ENCODE results near the gene ARHGAP25.

DNA sequence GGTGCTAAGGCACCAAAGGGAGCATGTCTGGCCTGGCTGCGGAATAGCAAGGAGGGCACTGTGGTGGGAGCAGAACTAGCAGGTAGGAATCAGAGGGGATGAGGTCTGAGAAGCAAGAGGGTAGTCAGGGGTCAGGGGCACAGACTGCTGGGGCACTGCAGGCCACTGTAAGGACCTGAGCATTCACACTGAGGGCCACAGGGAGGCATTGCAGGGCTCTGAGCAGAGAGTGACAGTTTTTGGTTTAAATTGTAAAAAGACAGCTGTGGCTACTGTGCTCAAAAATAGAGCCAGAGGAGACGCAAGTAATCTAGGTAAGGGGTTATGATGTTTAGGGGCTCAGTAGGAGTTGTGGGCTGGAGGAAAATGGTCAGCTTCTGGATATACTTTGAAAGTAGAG, 41.5 kb downstream of the ARHGAP25 start:
- TF ChIP-seq, protein P1, sequence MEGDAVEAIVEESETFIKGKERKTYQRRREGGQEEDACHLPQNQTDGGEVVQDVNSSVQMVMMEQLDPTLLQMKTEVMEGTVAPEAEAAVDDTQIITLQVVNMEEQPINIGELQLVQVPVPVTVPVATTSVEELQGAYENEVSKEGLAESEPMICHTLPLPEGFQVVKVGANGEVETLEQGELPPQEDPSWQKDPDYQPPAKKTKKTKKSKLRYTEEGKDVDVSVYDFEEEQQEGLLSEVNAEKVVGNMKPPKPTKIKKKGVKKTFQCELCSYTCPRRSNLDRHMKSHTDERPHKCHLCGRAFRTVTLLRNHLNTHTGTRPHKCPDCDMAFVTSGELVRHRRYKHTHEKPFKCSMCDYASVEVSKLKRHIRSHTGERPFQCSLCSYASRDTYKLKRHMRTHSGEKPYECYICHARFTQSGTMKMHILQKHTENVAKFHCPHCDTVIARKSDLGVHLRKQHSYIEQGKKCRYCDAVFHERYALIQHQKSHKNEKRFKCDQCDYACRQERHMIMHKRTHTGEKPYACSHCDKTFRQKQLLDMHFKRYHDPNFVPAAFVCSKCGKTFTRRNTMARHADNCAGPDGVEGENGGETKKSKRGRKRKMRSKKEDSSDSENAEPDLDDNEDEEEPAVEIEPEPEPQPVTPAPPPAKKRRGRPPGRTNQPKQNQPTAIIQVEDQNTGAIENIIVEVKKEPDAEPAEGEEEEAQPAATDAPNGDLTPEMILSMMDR (IDR thresholded peaks at IDR 0.05; ENCODE audit: insufficient read depth, low read length, poor library complexity, severe bottlenecking), result peak; percentile 51
- no peak for TF ChIP-seq EZH2phosphoT487 (conservative IDR thresholded peaks at IDR 0.05; ENCODE audit: low read length)

Measured in SU-DHL-6 (cell line).